Ascending aorta (tissue), 2 donors: ENCODE measurements around the gene XIST. TPM values are rescaled to one million over a fixed set of nuclear protein-coding genes. Genes with fewer than 3 reads are reported as not detected.

Experiments used
- DNase-seq, 2 donors: peaks; one replicate each; pipeline ENCODE4 v3.0.0-alpha.2; 2019; ENCODE audit warnings: low spot score in 2 of 2
- H3K27ac ChIP-seq, 2 donors: fragments of 200-600 bp; sonication (generic); one replicate each; pipeline ENCODE4 v1.5.1; 2016 to 2017; ENCODE audit warnings: mild to moderate bottlenecking in 1 of 2
- H3K27me3 ChIP-seq: fragments of 200-600 bp; sonication (generic); one replicate; pipeline ENCODE4 v1.5.1; 2017
- H3K36me3 ChIP-seq, 2 donors: fragments of 200-600 bp; sonication (generic); one replicate each; pipeline ENCODE4 v1.5.1; 2016
- H3K4me1 ChIP-seq, 2 donors: fragments of 200-600 bp; sonication (generic); one replicate each; pipeline ENCODE4 v1.5.1; 2016 to 2017; ENCODE audit warnings: mild to moderate bottlenecking in 1 of 2
- H3K4me3 ChIP-seq, 2 donors: fragments of 200-600 bp; sonication (generic); one replicate each; pipeline ENCODE4 v1.5.1; 2016 to 2017; ENCODE audit warnings: mild to moderate bottlenecking in 1 of 2
- H3K9me3 ChIP-seq, 2 donors: fragments of 200-600 bp; sonication (generic); one replicate each; pipeline ENCODE4 v1.5.1; 2016
- intact Hi-C: fragments of 100-400 bp; cut with DNase I; formaldehyde crosslinking; loops from one replicate; pipeline ENCODE4 v1.15.1; 2023
- total RNA-seq: library from RNA; depleted of rRNA; stranded (reverse); fragments of >200 nt; gene quantifications from one replicate; pipeline ENCODE4 v1.1.0, GENCODE V29; 2016
- TF ChIP-seq, protein P1 (sequence below), 3 experiments: fragments of 200-600 bp in 2 of 3; fragments of 450-650 bp in 1 of 3; sonication (generic) in 2 of 3; IDR thresholded peaks; one replicate each; pipeline ENCODE4 v1.5.1; 2016 to 2019; ENCODE audit warnings: antibody characterized with exemption in 3 of 3, mild to moderate bottlenecking in 1 of 3, moderate library complexity in 1 of 3

XIST gene
- total RNA-seq, 1 donor from 2014 or later: 271 TPM

- intact Hi-C loops: no loop called here
- Histone ChIP-seq H3K27ac (no peak overlapping the region), H3K36me3 (no peaks in the 10 kb centered on the region), H3K27me3 (no peaks in the 10 kb centered on the region), H3K9me3 (no peaks in the 10 kb centered on the region), H3K4me3 (no peak overlapping the region), H3K4me1 (no peaks in the 10 kb centered on the region)
- TF ChIP-seq, protein P1, sequence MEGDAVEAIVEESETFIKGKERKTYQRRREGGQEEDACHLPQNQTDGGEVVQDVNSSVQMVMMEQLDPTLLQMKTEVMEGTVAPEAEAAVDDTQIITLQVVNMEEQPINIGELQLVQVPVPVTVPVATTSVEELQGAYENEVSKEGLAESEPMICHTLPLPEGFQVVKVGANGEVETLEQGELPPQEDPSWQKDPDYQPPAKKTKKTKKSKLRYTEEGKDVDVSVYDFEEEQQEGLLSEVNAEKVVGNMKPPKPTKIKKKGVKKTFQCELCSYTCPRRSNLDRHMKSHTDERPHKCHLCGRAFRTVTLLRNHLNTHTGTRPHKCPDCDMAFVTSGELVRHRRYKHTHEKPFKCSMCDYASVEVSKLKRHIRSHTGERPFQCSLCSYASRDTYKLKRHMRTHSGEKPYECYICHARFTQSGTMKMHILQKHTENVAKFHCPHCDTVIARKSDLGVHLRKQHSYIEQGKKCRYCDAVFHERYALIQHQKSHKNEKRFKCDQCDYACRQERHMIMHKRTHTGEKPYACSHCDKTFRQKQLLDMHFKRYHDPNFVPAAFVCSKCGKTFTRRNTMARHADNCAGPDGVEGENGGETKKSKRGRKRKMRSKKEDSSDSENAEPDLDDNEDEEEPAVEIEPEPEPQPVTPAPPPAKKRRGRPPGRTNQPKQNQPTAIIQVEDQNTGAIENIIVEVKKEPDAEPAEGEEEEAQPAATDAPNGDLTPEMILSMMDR (IDR thresholded peaks at IDR 0.05): no peak
- no peak for DNase-seq
Measured at GRCh38 chrX:73867144-73867543, 14.6 kb upstream of the XIST start.

- no peaks in the 10 kb centered on the region for H3K27me3 ChIP-seq
- TF ChIP-seq, protein P1 (IDR thresholded peaks at IDR 0.05): no peak
Measured at GRCh38 chrX:73863852-73864251, 11.3 kb upstream of the XIST start.

DNA sequence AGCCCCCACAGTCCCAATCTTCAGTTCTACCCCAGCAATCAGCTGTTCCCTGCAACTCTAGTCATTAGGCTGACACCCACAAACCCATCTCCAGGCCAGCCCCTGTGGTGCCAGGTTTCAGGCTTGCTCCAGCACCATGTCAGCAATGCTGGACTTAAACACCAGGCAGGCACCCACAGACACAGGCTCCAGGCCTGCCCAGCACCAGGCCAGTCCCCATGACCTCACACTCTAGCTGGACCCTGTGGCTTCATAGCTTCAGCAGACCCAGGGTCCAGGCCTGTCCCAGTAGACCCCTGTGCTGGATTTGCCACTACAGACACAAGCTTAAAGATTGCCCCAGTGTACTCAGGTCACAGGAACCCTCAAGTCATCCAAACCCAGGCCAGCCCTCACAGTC lies 10.8 kb upstream of the XIST start:
- DNase-seq: no peak
- no peak overlapping the region for H3K27ac ChIP-seq
- no peaks in the 10 kb centered on the region for H3K9me3 ChIP-seq
- no peaks in the 10 kb centered on the region for H3K36me3 ChIP-seq
- H3K4me3 ChIP-seq: no peak overlapping the region
- H3K27me3 ChIP-seq: no peaks in the 10 kb centered on the region
- no peaks in the 10 kb centered on the region for H3K4me1 ChIP-seq
- TF ChIP-seq, protein P1 (IDR thresholded peaks at IDR 0.05): no peak
- intact Hi-C loops: no loop called here

More at GRCh38 chrX:73863852-73864251, 11.3 kb upstream of the XIST start:
- H3K36me3 ChIP-seq: no peaks in the 10 kb centered on the region
- H3K27ac ChIP-seq: no peak overlapping the region
- intact Hi-C loops: no loop called here
- no peak for DNase-seq
- no peaks in the 10 kb centered on the region for H3K9me3 ChIP-seq
- H3K4me1 ChIP-seq: no peaks in the 10 kb centered on the region
- H3K4me3 ChIP-seq: no peak overlapping the region

GRCh38 chrX:73859622-73860021 lies 7.1 kb upstream of the XIST start:
- no peaks in the 10 kb centered on the region for H3K9me3 ChIP-seq
- intact Hi-C loops: no loop called here
- no peak for DNase-seq
- H3K4me3 ChIP-seq: no peak overlapping the region
- TF ChIP-seq, protein P1 (IDR thresholded peaks at IDR 0.05): no peak
- H3K27ac ChIP-seq: no peak overlapping the region
- H3K36me3 ChIP-seq: no peaks in the 10 kb centered on the region
- no peaks in the 10 kb centered on the region for H3K27me3 ChIP-seq
- H3K4me1 ChIP-seq: no peaks in the 10 kb centered on the region

- TF ChIP-seq, protein P1 (IDR thresholded peaks at IDR 0.05): peak; percentile 54 to 83 (median 75)
- Histone ChIP-seq H3K4me3 (no peak overlapping the region), H3K4me1 (no peaks in the 10 kb centered on the region), H3K9me3 (no peaks in the 10 kb centered on the region), H3K27me3 (no peaks in the 10 kb centered on the region), H3K27ac (no peak overlapping the region), H3K36me3 (no peaks in the 10 kb centered on the region)
- DNase-seq: peak in 1 of 2 donors; percentile 85
- intact Hi-C loops: loop anchor here (1.0 to 2.0 kb wide), 4 partner anchors 160 to 527 kb away; no protein-coding TSS in a partner anchor
Measured at GRCh38 chrX:73855546-73855945, 3.0 kb upstream of the XIST start.

DNA sequence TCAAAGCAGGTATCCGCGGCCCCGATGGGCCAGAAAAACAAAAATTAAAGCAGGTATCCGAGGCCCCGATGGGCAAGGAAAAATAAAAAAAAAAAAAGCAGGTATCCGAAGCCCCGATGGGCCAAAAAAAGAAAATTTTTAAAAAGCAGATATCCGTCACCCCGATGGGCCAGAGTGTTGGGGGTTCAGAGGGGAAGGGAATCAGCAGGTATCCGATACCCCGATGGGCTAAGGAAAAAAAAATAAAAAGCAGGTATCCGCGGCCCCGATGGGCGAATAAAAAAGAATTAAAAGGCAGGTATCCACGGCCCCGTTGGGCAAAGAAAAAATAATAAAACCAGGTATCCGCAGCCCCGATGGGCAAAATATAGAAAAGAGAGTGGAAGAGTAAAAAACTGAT lies 492 bp downstream of the XIST start:
- TF ChIP-seq, protein P1 (IDR thresholded peaks at IDR 0.05): no peak
- Histone ChIP-seq H3K36me3 (no peaks in the 10 kb centered on the region), H3K9me3 (no peaks in the 10 kb centered on the region), H3K4me3 (peak overlapping the region; percentile 48 to 64), H3K4me1 (no peaks in the 10 kb centered on the region), H3K27ac (peak overlapping the region; percentile 75 to 84), H3K27me3 (no peaks in the 10 kb centered on the region)
- DNase-seq: no peak
- intact Hi-C loops: loop anchor here (5.0 kb wide), 1 partner anchor 90 kb away; no protein-coding TSS in a partner anchor
